Stromal cell of bone marrow (primary cell): ENCODE measurements around the gene CLEC4E.
A peak's percentile ranks its signal among the peaks of the same experiment; 100 is the strongest.
"Not testable (repeated sequence)": the region's sequence is repeated elsewhere in the genome, so short reads cannot be mapped to it uniquely, and the experiment has no call there.

Experiments
- DNase-seq: peaks from one replicate; pipeline ENCODE4 v3.0.0-alpha.2; 2012; ENCODE audit warnings: low read depth

Gene CLEC4E

GRCh38 chr12:8540831-8541230 lies at the start of gene CLEC4E:
CLEC4E (minus strand) TSS chr12:8540905; CDS start chr12:8540797, 108 bp downstream.
- DNase-seq: not testable (repeated sequence)

GRCh38 chr12:8589679-8590078 lies 49.0 kb upstream of the CLEC4E start:
- no peak for DNase-seq

- not testable (repeated sequence) for DNase-seq
Observed at GRCh38 chr12:8584478-8584877, 43.8 kb upstream of the CLEC4E start.

GRCh38 chr12:8584004-8584403 lies 43.3 kb upstream of the CLEC4E start:
- peak; percentile 9 for DNase-seq

- DNase-seq: no peak
Observed at GRCh38 chr12:8581098-8581784, 40.5 kb upstream of the CLEC4E start.

GRCh38 chr12:8577879-8578278 lies 37.2 kb upstream of the CLEC4E start:
- DNase-seq: no peak

- DNase-seq: no peak
Observed at GRCh38 chr12:8572507-8572906, 31.8 kb upstream of the CLEC4E start.

- no peak for DNase-seq
Observed at GRCh38 chr12:8566525-8566924, 25.8 kb upstream of the CLEC4E start.

GRCh38 chr12:8566052-8566451 lies 25.3 kb upstream of the CLEC4E start:
- not testable (repeated sequence) for DNase-seq

GRCh38 chr12:8564656-8565055 lies 24.0 kb upstream of the CLEC4E start:
- no peak for DNase-seq

- DNase-seq: no peak
Observed at GRCh38 chr12:8563356-8563755, 22.7 kb upstream of the CLEC4E start.

- no peak for DNase-seq
Observed at GRCh38 chr12:8562310-8562709, 21.6 kb upstream of the CLEC4E start.

GRCh38 chr12:8561011-8561410 lies 20.3 kb upstream of the CLEC4E start:
- DNase-seq: no peak

GRCh38 chr12:8559676-8560075 lies 19.0 kb upstream of the CLEC4E start:
- DNase-seq: no peak

- DNase-seq: no peak
Observed at GRCh38 chr12:8556531-8557097, 15.9 kb upstream of the CLEC4E start.

- DNase-seq: no peak
Observed at GRCh38 chr12:8554451-8555195, 13.9 kb upstream of the CLEC4E start.

- no peak for DNase-seq
Observed at GRCh38 chr12:8553088-8553627, 12.5 kb upstream of the CLEC4E start.

GRCh38 chr12:8549381-8549780 lies 8.7 kb upstream of the CLEC4E start:
- DNase-seq: no peak

GRCh38 chr12:8548192-8548591 lies 7.5 kb upstream of the CLEC4E start:
- DNase-seq: no peak

- no peak for DNase-seq
Observed at GRCh38 chr12:8547645-8548044, 6.9 kb upstream of the CLEC4E start.

GRCh38 chr12:8546591-8546990 lies 5.9 kb upstream of the CLEC4E start:
- DNase-seq: no peak

- peak; percentile 37 for DNase-seq
Observed at GRCh38 chr12:8544295-8544694, 3.6 kb upstream of the CLEC4E start.

GRCh38 chr12:8541562-8541961 lies 857 bp upstream of the CLEC4E start:
- DNase-seq: no peak
